ENCODE data around the gene PIPOX.

The PIPOX gene

DNA sequence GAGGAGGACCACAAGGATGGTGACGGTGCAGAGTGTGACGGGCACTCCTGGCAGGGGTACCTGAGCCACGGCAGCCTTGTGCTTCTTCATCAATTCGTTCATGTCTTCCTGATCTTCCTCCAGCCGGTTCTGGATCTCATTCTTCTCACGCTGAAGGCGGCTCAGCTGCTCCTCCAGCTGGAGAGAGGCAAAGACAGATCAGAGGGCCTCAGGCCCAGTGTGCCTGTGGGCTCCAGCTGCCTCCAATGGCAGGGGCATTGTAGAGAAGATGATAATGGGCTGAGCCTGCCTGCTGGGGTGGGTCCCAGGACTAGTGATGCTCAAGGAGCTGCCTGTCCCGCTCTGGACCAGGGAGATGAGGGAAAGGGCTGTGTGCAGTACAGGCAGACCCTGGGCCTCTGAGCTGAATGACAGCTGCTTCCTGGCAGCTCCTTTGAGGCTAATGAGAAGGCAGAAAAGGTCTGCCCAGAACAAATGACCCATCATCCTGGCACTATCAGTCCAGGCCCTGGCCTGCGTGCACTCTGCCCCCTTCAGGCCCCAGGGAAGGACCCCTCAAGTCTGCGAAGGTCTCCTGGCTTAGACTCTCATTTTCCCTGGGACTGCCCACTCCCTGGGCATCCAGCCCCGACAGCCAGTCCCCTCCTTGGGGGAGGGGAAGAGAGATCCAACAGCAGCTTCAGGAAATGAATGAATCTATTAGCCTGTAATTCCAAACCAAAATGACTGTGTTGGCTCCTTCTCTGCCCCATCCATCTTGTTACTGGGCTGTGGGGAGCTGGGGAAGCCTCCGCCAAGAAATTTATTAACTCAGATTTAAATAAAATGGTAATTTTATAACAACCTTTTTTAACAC, 48.0 kb downstream of the PIPOX start:
- no peak overlapping the region for H3K27ac ChIP-seq (ENCODE audit: insufficient read depth, low read length, poor library complexity, severe bottlenecking)
- DNase-seq = no peak
- H3K36me3 ChIP-seq (ENCODE audit: control insufficient read depth, insufficient read depth, low read length) = peaks cover 94% of the 10 kb centered on the region
- H3K9me3 ChIP-seq (ENCODE audit: control insufficient read depth, low read length) = no peaks in the 10 kb centered on the region
- H3K4me1 ChIP-seq (ENCODE audit: control insufficient read depth, insufficient read depth, low read length, poor library complexity, severe bottlenecking) = no peaks in the 10 kb centered on the region
- no peaks in the 10 kb centered on the region for H3K27me3 ChIP-seq (replicated peaks; ENCODE audit: control insufficient read depth, insufficient read depth, low read length, poor library complexity, severe bottlenecking)
- no peak overlapping the region for H3K4me3 ChIP-seq (ENCODE audit: insufficient read depth, low read depth, low read length, poor library complexity, severe bottlenecking)

DNA sequence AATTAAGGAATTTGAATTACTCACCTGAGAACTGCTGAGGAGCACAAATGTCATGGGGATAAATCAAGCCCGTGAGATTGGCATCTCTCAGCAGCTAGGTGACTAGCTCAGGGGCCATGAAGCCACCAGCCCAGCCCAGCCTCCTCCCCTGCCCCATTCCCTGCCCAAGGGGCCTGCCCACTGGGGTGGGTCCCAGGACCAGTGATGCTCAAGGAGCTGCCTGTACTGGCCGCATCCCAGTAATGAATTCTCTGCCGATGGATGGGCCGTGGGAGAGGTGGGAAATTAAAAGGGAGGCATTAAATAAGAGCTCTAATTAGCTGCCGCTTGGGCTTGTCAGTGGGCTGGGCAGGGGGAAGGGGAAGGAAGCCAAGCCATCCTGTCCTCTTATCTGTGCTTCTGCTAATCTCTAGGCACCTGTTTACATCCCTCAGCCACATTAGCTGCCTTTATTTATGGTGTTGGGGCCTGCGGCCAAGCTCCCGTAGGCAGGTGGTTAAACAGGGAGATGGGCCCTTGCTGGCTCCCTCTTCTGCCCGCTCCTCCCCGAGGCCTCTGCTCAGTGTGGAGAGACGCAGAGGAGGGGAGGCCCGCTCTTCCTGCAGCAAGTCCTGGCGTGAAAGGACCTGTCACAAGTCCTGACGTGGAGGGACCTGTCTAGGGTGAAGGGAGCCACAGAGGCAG, 48.8 kb downstream of the PIPOX start:
- Histone ChIP-seq H3K4me1 (ENCODE audit: control insufficient read depth, insufficient read depth, low read length, poor library complexity, severe bottlenecking) (no peaks in the 10 kb centered on the region), H3K4me3 (ENCODE audit: insufficient read depth, low read depth, low read length, poor library complexity, severe bottlenecking) (no peak overlapping the region), H3K27me3 (replicated peaks; ENCODE audit: control insufficient read depth, insufficient read depth, low read length, poor library complexity, severe bottlenecking) (no peaks in the 10 kb centered on the region), H3K27ac (ENCODE audit: insufficient read depth, low read length, poor library complexity, severe bottlenecking) (no peak overlapping the region), H3K9me3 (ENCODE audit: control insufficient read depth, low read length) (no peaks in the 10 kb centered on the region), H3K36me3 (ENCODE audit: control insufficient read depth, insufficient read depth, low read length) (peaks cover 94% of the 10 kb centered on the region)
- no peak for DNase-seq

DNA sequence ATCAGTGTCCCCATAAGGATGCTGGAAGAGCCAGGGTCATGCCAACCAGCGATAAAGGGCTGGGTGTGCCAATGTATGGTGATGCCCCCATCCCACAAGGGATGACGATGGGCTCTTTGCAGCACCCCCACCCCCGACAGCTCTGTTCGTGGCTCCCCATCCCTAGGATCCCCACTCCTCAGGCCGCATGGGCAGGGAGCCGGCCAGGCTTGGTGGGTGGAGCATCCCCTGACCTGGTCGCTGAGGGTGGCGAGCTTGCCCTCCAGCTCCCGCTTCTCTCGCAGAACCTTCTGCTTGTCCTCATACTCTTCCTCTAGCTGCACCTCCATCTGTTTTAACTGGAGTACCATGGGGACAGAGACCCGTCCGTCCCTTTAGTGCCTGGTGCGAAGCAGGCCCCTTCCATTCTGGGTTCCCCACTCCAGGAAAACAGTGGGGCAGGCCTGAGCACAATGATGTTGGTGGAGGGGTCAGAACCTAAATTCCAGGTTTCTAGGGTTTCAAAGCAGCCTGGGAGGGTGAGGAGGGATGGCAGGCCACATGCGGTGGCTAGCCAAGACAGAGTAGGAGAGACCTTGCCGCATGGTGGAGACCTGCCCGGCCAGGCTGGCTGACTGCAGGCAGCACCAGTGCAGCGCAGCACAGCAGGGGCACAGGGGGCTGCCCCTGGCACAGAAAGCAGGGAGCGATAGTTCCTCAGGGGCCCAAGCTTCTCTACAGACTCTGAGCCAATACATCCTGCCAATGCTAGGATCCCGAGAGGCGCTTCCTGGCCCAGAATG, 50.3 kb downstream of the PIPOX start:
- Histone ChIP-seq H3K36me3 (ENCODE audit: control insufficient read depth, insufficient read depth, low read length) (peaks cover 97% of the 10 kb centered on the region), H3K27ac (ENCODE audit: insufficient read depth, low read length, poor library complexity, severe bottlenecking) (no peak overlapping the region), H3K4me1 (ENCODE audit: control insufficient read depth, insufficient read depth, low read length, poor library complexity, severe bottlenecking) (no peaks in the 10 kb centered on the region), H3K9me3 (ENCODE audit: control insufficient read depth, low read length) (no peaks in the 10 kb centered on the region), H3K27me3 (replicated peaks; ENCODE audit: control insufficient read depth, insufficient read depth, low read length, poor library complexity, severe bottlenecking) (no peaks in the 10 kb centered on the region), H3K4me3 (ENCODE audit: insufficient read depth, low read depth, low read length, poor library complexity, severe bottlenecking) (no peak overlapping the region)
- DNase-seq = no peak

DNA sequence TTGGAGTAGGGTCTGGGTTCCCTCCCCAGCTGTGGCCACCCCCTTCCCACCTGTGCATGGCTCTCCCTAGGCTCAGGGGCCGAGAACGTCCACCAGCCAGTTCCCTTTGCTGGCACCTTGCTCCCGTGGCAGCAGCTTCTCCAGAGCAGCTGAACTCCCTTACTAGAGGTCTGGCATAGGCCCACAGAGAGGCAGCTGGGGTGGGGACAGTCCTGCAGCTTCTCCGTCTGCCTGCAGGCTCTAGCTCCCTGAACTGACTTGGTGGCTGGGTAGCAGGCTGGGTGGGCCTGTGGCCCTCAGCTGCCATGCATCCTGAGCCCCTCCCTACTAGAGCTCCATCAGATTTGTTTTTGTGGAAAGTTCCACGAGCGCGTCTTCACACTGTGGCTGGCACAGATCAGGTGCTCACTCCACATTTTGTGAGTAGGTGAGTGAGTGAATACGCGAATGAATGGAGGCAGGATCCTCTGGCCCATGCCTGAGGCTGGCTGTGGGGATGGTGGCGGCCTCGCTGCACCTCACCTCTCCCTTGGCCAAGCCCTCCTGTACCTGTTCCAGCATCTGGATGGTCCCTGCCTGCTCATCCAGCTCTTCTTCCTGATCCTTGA, 51.3 kb downstream of the PIPOX start:
- no peak overlapping the region for H3K27ac ChIP-seq (ENCODE audit: insufficient read depth, low read length, poor library complexity, severe bottlenecking)
- no peaks in the 10 kb centered on the region for H3K9me3 ChIP-seq (ENCODE audit: control insufficient read depth, low read length)
- H3K36me3 ChIP-seq (ENCODE audit: control insufficient read depth, insufficient read depth, low read length) = peaks cover 100% of the 10 kb centered on the region
- DNase-seq = no peak
- H3K27me3 ChIP-seq (replicated peaks; ENCODE audit: control insufficient read depth, insufficient read depth, low read length, poor library complexity, severe bottlenecking) = no peaks in the 10 kb centered on the region
- H3K4me3 ChIP-seq (ENCODE audit: insufficient read depth, low read depth, low read length, poor library complexity, severe bottlenecking) = no peak overlapping the region
- no peaks in the 10 kb centered on the region for H3K4me1 ChIP-seq (ENCODE audit: control insufficient read depth, insufficient read depth, low read length, poor library complexity, severe bottlenecking)

DNA sequence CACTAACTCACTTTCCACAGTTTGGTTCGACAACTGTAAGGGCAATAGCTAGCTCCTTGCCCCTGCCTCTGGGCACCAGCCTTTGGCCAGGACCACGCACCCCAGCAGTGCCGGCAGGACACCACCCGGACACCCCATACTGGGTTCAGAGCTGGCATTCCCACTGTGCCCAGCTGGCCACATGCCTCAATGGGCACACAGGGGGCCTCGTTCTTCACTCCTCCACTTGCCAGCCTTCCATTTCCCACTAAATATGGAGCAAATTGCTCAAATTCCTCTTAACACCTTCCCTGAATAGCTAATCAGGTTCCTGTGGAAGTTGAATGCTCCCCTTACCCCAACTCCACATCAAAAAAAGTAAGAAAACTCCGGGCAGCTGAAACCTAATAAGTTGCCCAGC, 52.5 kb downstream of the PIPOX start:
- DNase-seq = no peak
- Histone ChIP-seq H3K27ac (ENCODE audit: insufficient read depth, low read length, poor library complexity, severe bottlenecking) (no peak overlapping the region), H3K9me3 (ENCODE audit: control insufficient read depth, low read length) (no peaks in the 10 kb centered on the region), H3K4me3 (ENCODE audit: insufficient read depth, low read depth, low read length, poor library complexity, severe bottlenecking) (no peak overlapping the region), H3K27me3 (replicated peaks; ENCODE audit: control insufficient read depth, insufficient read depth, low read length, poor library complexity, severe bottlenecking) (no peaks in the 10 kb centered on the region), H3K4me1 (ENCODE audit: control insufficient read depth, insufficient read depth, low read length, poor library complexity, severe bottlenecking) (no peaks in the 10 kb centered on the region), H3K36me3 (ENCODE audit: control insufficient read depth, insufficient read depth, low read length) (peaks cover 98% of the 10 kb centered on the region)

DNA sequence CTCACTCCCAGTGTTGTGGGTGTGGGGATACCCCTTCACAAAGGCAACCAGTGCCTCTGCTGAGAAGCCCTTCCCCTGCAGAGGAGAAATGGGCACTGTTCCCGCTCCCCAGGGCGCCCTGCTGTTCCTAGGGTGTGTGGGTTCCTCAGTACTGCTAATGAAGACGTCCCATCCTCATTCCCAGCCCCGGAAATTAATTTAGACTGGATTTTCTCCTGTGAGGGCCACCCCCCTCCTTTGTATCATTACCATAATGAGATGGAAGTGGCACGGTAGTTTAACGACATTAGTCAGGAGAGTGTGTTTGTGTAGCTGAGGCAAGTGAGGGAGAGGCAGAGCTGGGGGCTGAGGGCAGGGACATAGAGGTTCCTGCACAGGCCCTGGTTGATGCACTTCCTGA, 53.2 kb downstream of the PIPOX start:
- Histone ChIP-seq H3K27me3 (replicated peaks; ENCODE audit: control insufficient read depth, insufficient read depth, low read length, poor library complexity, severe bottlenecking) (no peaks in the 10 kb centered on the region), H3K27ac (ENCODE audit: insufficient read depth, low read length, poor library complexity, severe bottlenecking) (no peak overlapping the region), H3K4me1 (ENCODE audit: control insufficient read depth, insufficient read depth, low read length, poor library complexity, severe bottlenecking) (no peaks in the 10 kb centered on the region), H3K36me3 (ENCODE audit: control insufficient read depth, insufficient read depth, low read length) (peaks cover 95% of the 10 kb centered on the region), H3K9me3 (ENCODE audit: control insufficient read depth, low read length) (no peaks in the 10 kb centered on the region), H3K4me3 (ENCODE audit: insufficient read depth, low read depth, low read length, poor library complexity, severe bottlenecking) (no peak overlapping the region)
- no peak for DNase-seq

DNA sequence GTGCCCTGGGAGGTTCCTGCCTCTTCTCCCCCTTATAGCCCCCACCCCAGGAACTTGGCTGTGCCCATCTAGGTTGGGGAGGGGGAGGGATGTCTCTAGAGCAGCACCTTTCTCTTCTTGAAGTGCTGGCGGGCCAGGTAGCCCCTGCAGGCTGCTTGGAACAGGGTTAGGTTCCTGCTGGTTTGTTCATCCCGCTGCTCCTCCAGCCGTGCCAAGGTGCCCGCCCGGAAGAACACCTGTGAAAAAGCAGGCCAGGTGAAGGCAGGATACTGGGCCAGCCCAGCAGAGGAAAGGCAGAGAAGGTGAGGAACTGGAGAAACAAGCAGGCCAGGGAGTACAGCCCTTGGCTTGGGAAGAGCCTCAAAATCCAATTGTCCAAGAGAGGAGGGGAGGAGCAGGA, 56.6 kb downstream of the PIPOX start:
- Histone ChIP-seq H3K36me3 (ENCODE audit: control insufficient read depth, insufficient read depth, low read length) (peaks cover 91% of the 10 kb centered on the region), H3K4me1 (ENCODE audit: control insufficient read depth, insufficient read depth, low read length, poor library complexity, severe bottlenecking) (no peaks in the 10 kb centered on the region), H3K27me3 (replicated peaks; ENCODE audit: control insufficient read depth, insufficient read depth, low read length, poor library complexity, severe bottlenecking) (no peaks in the 10 kb centered on the region), H3K9me3 (ENCODE audit: control insufficient read depth, low read length) (no peaks in the 10 kb centered on the region), H3K27ac (ENCODE audit: insufficient read depth, low read length, poor library complexity, severe bottlenecking) (no peak overlapping the region), H3K4me3 (ENCODE audit: insufficient read depth, low read depth, low read length, poor library complexity, severe bottlenecking) (no peak overlapping the region)
- no peak for DNase-seq

DNA sequence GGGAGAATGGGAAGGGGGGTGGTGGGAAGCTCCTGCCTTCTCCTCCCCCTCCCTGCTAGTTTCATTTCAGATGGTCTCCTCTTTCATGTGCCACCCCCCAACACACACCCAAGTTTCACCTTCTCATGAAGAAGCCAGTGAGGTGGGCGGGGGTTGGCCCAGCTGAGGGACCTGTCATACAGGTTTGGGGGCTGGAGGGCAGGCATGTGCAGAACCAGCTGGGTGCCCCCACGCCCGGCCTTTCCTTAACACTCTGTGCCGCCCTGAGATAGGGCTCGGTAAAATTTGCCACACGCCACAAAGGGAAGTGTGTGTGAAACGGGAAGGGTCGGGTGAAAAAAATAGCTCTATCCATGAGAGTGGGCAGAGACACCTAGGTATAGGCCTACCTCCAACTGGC, 57.4 kb downstream of the PIPOX start:
- Histone ChIP-seq H3K4me1 (ENCODE audit: control insufficient read depth, insufficient read depth, low read length, poor library complexity, severe bottlenecking) (no peaks in the 10 kb centered on the region), H3K9me3 (ENCODE audit: control insufficient read depth, low read length) (no peaks in the 10 kb centered on the region), H3K4me3 (ENCODE audit: insufficient read depth, low read depth, low read length, poor library complexity, severe bottlenecking) (no peak overlapping the region), H3K36me3 (ENCODE audit: control insufficient read depth, insufficient read depth, low read length) (peaks cover 86% of the 10 kb centered on the region), H3K27me3 (replicated peaks; ENCODE audit: control insufficient read depth, insufficient read depth, low read length, poor library complexity, severe bottlenecking) (no peaks in the 10 kb centered on the region), H3K27ac (ENCODE audit: insufficient read depth, low read length, poor library complexity, severe bottlenecking) (no peak overlapping the region)
- no peak for DNase-seq

DNA sequence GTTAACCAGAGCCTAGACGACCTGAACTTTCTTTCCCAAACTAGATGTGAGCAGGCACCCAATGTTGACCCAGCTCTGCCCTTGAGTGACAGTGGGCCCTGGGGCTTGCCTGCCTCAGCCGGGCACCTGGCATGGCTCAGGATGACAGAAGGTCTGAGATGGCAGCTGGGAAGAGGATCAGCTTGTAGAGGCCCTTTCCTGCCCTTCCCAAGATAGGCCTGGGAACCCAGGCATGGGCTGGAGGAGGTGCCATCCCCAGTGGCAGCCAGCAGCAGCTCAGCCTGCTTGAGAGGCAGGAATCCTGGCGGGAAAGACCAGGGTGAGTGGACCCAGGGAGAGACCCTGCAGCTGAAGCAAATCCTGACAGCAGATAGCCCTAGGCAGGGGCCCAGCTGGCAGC, 59.1 kb downstream of the PIPOX start:
- H3K4me1 ChIP-seq (ENCODE audit: control insufficient read depth, insufficient read depth, low read length, poor library complexity, severe bottlenecking) = no peaks in the 10 kb centered on the region
- H3K4me3 ChIP-seq (ENCODE audit: insufficient read depth, low read depth, low read length, poor library complexity, severe bottlenecking) = no peak overlapping the region
- peaks cover 86% of the 10 kb centered on the region for H3K36me3 ChIP-seq (ENCODE audit: control insufficient read depth, insufficient read depth, low read length)
- no peaks in the 10 kb centered on the region for H3K27me3 ChIP-seq (replicated peaks; ENCODE audit: control insufficient read depth, insufficient read depth, low read length, poor library complexity, severe bottlenecking)
- DNase-seq = no peak
- H3K27ac ChIP-seq (ENCODE audit: insufficient read depth, low read length, poor library complexity, severe bottlenecking) = no peak overlapping the region
- H3K9me3 ChIP-seq (ENCODE audit: control insufficient read depth, low read length) = no peaks in the 10 kb centered on the region
